CD4-positive, alpha-beta T cell treated with Interferon alpha-2 for 1 hour (primary cell): ENCODE results near the gene FNDC3B.
"Not testable (repeated sequence)": the region's sequence is repeated elsewhere in the genome, so short reads cannot be mapped to it uniquely, and the experiment has no call there.

Experiments used
- DNase-seq, 2 donors: peaks; one replicate each; pipeline ENCODE4 v3.0.0-alpha.2; 2020 to 2022

The FNDC3B gene

DNA sequence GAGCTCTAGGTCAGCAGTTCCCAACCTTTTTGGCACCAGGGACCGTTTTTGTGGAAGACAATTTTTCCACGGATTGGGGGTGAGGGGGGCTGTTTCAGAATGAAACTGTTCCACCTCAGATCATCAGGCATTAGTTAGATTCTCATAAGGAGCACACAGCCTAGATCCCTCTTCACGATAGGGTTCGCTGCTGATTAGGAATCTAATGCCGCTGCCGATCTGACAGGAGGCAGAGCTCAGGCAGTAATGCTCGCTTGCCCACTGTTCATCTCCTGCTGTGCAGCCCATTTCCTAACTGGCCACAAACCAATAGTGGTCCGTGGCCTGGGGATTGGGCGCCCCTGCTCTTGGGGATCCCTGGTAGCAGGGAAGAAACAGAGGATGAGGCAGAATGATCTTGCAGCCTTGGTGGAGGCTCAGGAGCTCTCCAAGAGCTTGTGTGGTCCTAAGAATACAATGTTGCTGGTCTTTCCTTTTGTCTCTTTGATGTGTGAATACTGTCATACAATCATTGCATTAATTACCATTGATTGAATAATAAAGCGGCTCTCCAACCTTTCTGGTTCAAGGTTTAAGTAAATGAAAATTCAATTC, 183.2 kb downstream of the FNDC3B start:
- DNase-seq = no peak

DNA sequence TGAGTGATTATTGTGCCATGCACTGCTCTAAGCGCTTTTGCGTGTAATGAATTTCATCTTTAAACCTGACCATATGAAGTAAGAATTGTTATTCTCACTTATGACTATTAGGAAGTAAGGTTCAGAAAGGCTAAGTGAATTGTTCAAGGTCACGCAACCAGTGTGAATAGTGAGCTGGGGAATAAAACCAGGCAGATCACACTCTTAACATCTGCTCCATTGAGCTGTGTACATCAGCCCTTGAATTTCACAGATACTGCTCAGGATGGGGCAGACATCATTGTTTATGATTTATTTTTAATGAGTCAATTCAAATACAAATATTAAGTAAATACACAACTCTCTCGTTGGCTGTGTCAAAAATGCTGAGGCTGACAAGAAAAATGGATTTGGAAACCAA, 184.5 kb downstream of the FNDC3B start:
- DNase-seq = no peak

DNA sequence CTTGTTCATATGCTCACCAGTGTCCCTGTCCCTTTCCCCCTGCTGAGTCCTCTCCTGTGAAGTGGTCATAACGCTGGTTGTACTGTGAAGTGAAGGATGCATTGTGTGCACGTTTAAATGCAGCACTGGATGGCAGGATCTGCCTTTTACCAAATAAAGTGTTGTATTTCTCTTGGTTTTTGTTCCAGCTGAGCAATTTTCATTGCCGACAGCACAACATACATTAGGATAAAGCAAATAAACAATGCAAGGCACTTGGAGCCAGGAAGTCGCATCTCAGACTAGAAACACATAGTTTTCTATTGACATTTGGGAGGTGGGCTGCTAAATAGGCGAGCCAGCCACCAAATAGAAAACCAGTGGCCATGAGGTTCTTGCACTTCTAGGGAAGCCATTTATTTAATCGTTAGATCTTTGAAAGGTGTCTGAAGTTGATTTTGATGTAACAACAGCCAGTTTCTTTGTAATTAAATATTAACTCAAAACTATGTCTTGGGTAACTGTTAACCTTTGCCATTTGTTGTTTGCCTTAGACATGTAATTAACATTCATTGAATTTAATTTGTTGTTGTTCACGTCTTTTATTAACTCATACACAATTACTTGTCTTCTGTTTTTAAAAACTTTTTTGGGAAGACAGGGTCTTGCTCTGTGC, 185.3 kb downstream of the FNDC3B start:
- DNase-seq = no peak

DNA sequence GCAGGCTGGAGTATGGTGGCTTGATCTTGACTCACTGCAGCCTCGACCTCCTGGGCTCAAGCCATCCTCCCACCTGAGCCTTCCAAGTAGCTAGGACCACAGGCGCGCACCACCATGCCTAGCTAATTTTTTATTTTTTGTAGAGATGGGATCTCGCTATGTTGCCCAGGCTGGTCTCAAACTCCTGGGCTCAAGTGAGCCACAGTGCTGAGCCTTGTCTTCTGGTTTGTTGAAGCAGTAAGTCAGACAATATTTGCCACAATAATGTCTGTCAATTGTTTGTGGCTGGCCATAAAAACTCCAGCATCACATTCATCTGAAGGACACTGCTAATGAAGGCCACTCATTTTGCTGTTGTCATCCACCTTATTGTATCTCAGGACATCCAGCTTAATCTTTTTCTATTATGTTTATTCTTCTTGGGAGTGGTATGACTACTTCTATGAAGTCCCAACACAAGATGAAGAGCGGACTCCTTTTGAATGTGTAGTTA, 185.9 kb downstream of the FNDC3B start:
- DNase-seq = no peak

DNA sequence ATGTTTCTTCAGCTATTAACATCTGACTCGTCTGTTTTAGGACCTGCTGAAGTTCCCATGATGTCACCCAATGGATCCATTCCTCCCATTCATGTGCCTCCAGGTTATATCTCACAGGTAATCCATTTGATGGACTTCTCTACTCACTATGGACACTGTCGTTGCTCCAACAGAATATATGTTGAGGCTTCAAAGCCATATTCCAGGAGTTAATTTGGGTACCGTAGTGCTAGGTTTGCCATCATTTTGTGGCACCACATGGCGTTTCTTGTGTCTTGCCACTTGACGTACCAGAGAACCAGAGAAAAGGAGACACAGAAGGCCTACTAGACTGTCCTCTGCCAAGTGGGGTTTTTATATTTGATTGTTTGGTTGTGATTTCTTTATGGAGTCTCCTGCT, 187.5 kb downstream of the FNDC3B start:
- no peak for DNase-seq

DNA sequence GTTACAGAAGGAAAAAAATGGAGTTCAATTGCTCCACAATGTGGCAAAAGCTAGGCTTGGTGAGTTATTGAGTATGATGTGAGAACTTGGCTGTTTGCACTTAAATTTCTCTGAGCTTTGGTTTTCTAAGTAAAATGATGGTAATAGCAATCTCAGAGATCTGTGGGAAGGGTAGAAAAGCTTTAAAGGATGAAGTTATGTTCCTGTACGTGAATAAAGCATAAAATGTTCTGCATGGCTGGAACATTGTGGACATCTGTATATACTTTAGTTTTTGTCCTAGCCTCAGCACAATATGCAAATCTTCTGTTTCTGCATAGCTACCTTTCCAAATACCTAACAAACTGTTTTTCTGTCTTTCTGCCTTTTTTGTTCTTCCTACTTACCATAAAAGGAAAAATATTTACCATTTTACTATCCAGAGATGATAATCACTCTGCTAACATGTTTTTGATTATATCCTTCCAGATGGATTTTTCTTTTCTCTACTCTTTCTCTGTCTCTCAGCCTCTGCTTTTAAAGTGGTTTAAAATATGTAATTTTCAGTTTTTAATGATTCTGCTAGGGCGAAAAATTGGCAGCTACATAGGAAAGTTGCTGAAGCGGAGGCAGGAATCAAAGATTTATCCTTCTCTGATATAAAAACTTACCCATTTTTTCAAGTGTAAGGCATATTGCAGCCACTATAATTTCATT, 188.1 kb downstream of the FNDC3B start:
- DNase-seq = no peak

DNA sequence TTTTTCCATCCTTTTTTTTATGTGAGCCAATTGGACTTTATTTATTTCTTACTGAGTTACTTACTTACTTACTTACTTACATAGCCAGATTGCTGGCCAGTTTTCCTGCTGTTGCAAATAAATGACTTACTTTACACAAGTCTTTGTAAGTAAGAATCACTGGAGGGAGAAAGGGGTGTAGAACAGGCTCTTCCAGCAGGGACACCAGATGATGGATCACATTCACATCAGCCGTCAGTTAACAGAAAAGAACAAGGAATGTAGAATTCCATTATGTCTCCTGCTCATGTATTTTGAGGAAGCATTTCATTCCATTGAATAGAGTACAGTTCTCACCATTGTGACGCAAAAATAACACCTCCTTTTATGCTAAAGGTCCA, 188.6 kb downstream of the FNDC3B start:
- DNase-seq = no peak

DNA sequence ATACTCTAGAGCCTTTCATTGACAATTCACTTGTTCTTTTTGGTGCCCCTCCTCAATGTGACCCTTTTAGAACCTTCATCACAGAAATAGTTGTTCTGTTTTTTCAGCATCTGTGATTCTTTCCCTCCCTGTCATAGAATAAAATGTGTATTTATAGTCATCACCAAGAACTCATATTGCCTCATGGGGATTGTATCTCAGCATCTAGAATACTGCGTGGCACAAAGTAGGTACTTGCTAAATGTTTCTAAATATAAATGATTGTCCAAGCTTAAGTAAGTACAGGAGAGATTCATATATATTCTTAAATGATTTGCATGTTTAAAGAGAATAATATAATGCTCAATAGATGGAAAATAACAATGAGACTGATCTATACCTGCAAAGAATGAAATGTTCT, 190.1 kb downstream of the FNDC3B start:
- no peak for DNase-seq

DNA sequence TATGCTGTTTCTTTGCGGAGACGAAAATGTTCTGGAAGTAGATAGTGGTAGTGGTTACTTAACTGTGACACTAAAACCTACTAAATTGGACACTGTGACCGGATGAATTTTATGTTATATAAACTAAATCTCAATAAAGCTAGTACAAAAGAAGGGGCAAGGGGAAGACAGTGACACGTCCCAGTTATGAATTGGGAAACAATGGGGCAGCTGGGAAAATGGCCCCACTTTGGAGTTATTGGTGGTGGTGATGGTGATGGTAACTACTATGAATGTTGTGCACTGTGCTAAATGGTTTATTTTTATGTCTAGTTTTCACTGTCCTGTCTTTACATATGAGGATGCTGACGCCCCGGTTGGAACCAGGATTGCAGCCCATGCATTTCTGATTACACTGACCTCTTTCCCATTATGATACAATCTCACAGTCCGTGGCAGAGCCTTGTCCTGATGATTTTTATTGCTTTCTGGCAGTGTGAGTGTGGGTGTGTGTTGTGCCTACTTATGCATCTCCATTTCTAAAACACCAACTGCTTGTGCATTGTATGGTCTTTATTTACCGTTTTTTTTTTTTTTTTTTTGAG, 192.0 kb downstream of the FNDC3B start:
- no peak for DNase-seq

DNA sequence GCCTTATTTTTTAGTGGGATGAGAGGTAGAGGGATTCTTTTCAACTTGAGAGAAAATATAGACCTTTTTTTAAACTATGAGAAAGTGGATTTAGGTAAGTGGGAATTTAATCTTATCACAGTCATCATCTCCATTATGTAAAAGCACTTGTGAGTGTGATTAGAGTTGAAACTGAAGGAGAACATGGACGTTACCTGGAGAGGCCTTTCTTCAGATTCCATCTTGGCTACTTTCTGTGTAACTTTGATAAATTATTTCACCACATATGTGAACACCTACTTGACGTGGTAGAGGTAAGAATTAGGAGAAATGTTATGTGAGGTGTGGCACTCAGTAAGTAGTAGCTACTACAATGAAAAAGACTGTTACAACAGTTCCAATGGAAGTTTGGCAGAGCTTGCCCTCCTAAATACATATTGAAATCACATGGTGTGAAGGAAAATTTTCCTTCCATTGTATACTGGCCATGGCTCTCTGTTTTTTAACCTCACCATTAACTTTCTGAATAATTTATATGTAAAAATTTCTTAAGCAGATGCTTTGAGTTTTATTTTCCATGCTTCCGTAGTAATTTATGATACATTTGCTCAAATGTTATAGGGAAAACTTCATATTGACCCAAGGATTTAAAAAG, 193.3 kb downstream of the FNDC3B start:
- DNase-seq = no peak

DNA sequence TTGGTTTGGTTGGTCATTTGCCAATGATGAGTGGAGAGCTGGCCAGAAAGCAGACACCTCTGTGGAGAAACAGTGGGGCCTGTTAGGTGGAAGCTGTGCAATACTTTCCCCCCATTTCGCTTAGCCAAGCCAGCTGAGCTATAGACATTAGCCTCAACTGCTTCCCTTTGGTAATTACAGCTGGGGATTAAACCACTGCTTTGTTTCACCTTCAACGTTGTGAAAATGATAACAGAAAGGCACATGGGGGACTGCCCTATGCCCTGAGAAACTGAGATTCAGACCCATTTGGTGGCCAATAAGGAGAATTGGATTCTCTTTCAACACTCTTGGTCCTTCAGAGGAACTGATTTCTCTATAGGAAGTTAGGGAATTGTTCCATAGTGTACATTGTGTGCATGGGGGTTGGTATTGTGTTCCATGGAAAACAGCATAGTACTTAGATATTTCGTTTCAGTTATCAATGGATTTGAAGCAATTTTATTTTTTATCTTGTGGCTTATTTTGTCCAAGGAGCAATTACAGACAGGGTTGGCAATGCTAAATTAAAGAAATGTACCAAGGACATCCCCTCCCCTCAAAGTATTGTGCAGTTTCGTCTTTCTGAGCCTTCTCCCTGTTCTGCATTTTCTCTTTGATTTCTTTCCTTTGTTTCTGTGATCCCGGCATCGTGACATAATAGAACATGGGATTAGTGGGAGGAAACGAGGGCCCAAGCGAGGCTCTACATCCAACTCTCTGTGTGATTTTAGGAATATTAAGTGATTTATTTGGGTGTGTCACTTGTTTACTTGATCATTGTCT, 194.3 kb downstream of the FNDC3B start:
- no peak for DNase-seq

DNA sequence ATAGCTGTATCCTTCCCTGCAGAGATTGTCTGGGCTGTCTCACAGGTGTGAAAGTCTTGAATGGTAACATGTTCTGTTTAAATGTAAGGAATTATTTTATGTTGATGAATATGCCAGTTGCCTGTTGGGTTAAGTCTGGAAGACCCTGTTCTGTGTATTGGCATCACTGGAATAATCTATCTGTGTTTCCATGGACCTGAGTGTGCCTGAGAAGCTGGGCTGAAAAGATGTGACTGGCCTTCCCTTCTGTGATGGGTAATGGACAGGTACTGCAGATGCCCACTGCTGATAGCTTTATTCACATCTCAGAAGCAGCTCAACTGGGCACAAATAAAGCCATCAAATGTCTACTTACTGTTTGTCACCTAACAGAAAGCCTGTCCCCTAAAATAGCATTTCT, 196.3 kb downstream of the FNDC3B start:
- DNase-seq = no peak

DNA sequence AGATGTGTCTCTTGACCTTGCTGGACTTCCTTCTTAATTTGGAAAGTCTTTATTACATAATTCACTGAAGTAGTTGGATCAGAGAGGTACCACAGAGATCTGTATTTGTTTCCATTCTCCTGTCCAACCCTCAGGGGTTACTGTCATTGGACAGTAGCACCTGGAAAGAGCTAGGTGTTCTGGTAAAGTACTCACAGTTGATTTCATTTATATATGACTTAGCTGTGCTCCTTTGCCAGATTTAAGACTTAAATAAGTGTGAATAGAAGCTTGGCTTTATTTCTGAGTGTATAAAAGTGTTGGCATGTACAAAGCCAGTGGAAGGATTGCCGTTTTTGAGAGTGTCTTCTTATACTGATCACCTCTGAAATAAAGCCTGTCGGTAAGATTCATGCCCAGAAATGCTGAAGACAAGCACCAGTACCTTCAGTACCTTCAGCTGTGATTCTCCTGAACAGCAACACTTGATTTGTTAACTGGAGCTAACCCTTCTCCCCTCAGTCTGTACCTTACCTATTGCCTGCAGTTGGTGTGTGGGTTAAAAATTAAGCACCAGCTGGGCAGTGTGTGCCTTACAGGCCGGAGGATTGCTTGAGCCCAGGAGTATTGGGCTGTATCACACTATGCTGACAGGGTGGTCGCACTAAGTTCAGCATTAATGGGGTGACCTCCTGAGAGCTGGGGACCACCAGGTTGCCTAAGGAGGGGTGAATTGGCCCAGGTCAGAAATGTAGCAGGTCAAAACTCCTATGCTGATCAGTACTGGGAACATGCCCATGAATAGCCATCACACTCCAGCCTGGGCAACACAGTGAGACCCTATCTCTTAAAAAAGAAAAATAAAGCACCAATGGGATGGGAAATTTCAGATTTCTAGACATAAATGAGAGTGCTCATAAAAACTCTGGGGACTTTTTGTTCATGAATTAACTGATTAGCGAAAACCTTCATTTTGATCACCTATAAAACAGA, 197.7 kb downstream of the FNDC3B start:
- DNase-seq = no peak

DNA sequence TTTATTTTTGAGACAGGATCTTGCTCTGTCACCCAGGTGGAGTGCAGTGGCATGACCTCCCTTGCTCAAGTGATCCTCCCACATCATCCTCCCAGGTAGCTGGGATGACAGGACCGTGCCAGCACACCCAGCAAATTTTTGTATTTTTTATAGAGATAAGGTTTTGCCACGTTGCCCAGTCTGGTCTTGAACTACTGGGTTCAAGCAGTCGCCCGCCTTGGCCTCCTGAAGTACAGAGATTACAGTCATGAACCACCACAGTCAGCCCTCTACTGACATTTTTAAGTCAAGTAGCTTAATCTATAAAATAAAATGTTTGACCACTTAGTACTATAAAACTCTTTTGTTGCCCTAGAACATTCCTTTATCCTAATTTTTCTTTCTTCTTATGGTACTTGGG, 198.8 kb downstream of the FNDC3B start:
- DNase-seq = no peak

DNA sequence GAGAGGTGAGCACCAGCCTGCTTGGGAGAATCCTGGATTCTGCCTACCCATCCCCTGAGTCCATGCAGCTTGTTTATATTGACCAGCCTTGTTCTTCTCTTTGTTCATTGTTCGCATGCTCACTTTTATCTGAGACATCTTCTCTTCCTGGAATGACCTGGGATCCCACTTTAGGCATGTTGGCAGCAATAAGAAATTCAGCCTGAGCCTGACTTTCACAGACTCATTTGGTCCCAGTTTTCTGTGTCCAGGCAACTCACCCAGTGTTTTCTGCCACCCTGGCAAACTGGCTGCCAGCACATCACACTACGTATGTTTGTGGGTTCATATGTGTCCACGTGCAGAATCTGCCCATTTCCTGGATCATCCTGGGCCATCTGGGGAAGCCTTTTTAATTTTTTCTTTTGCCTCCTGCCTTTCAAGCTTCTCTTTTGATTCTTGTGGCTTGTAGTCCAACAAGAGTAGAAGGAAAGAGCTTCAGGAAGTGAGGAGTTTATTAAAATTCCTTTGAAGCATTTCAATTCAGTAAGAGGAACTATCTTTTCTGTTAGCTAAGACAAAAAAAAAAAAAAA, 199.9 kb downstream of the FNDC3B start:
- no peak for DNase-seq

DNA sequence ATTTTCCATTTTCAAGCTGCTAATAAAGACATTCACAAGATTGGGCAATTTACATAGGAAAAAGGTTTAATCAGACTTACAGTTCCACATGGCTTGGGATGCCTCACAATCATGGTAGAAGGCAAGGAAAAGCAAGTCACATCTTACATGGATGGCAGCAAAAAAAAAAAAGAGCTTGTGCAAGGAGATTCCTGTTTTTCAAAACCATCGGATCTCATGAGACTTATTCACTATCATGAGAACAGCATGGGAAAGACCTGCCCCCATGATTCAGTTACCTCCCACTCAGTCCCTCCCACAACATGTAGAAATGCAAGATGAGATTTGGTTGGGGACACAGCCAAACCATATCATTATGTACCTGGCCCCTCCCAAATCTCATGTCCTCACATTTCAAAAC, 202.0 kb downstream of the FNDC3B start:
- no peak for DNase-seq

DNA sequence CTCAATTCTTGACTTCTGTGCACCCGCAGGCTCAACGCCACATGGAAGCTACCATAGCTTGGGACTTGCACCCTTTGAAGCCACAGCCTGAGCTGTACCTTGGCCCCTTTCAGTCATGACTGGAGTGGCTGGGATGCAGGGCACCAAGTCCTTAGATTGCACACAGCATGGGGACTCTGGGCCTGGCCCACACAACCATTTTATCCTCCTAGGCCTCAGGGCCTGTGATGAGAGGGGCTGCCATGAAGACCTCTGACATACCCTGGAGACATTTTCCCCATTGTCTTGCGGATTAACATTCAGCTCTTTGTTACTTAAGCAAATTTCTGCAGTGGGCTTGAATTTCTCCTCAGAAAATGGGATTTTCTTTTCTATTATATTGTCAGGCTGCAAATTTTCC, 203.1 kb downstream of the FNDC3B start:
- DNase-seq = not testable (repeated sequence)

DNA sequence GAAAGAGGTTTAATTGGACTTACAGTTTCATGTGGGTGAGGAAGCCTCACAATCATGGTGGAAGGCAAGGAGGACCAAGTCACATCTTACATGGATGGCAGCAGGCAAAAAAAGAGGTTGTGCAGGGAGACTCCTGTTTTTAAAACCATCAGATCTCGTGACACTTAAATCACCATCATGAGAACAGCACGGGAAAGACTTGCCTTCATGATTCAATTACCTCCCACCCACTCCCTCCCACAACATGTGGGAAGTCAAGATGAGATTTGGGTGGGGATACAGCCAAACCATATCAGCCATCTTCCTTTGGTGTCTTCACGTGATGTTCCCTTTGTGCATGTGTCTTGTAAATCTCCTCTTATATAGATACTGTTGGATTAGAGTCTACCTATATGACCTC, 204.0 kb downstream of the FNDC3B start:
- not testable (repeated sequence) for DNase-seq

DNA sequence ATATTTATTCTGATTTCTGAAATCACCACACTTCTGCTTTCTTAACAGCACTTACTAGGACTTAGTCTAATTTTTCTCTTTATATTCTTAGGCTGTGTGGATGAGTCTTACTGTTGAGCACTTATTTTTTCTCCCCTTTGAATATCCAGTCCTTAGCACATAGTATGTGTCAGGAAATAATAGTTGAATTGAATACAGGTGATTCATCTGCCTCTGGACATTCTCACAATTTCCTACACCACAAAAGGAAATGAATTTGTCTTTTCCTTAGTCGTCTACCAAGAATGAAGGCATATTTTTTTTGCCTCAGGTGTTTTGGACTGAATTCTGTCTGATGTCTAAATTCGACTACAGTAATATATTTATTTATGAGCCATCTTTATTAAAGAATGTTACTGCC, 204.6 kb downstream of the FNDC3B start:
- DNase-seq = no peak

DNA sequence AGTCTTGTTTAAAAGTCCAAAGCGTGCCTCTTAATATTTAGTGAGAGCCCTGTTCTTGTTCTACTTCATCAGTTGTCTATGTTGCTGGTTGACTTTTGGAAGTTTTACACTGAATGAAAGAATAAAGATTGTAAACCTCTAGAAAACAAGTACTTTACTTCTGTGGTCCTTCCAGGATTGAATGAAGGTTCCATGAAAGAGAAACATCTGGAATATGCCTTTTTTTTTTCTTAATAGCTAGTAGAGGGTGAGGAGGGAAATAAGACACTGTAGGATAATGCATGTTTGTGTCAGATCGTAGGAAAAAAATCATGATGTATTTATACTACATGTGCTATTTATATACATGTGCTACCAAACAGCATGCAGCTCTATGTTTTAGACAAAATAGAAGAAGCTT, 205.9 kb downstream of the FNDC3B start:
- DNase-seq = no peak
